ENCODE data around the gene MRTFB.

MRTFB gene

DNA sequence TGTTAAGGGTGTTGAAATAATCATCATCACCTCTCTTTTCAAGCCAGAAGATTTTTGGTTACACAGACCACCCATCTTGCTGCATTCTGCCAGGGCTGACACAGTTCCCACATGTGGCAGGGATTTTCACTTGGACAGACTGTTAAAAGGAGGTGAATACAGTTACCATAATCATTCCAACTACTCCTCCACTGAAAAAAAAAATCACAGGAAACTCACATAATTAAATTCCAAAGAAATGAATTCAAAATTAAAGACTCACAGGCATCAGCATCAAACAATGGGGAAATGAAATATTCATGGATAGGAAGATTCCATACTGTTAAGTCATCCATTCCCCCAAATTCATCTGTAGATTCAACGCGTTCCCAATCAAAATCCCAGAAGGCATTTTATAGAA, 209.4 kb downstream of the MRTFB start:
- no peak for DNase-seq

DNA sequence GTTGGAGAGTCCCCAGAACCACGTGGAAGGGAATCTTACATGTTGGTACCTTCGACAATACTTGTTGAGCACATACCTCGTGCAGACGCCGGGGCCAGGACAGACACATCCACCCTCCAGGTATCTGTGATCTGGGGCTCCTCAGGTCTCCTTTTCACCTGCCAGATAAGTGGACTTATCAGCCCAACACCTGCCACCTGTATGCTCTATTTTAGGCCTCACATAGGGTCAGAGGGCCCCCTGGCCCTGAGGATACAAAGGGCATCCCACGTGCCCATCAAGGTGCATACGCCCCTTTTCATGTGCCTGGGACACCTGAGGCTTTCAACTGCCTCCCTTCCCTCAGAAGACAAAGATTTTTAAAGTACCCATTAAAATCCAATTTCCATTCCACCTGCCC, 212.7 kb downstream of the MRTFB start:
- DNase-seq = no peak

DNA sequence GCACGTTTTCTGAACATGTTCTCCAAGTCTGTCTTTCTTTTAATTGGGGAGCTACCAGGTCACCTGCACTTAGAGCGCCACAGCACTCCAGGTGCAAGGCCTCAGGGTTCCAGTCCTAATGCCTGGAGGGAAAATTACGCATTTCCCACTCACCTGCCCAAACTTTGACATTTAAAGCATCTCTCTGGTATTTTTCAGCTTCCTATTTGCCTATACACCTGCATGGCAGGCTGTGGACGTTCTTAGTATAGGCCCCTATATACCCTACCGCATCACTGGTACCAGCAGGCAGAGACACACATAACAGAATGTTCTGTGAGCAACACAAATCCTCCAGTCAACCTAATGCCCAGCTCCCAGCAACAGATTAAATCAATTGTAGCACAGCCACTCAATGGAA, 213.3 kb downstream of the MRTFB start:
- DNase-seq = no peak

DNA sequence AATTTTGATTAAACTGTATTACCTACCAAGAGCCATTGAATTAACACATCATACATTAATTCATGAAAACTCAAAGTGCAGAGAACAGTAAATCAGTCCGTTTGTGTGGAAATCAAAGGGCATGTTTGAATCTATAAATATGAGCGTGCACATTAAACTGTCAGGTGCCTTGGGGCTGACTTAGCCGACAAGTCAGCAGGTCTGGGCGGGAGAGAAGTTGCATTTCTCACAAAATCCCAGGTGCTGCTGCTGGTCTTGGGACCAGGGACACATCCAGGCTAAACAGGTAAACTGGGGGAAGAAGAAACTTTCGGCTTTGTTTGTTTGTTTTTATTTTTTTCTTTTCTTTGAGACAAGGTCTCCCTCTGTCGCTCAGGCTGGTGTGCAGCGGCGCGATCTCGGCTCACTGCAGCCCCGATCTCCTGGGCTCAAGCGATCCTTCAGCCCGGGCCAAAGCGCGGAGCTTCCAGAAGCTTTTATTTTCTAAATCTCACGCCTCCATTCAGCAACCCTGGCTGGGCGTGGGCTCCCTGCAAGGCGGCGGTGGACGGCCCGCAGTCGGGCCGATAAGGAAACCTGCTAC, 213.9 kb downstream of the MRTFB start:
- DNase-seq = peak in 17 of 56 donors; percentile 55 to 84 (median 77)

DNA sequence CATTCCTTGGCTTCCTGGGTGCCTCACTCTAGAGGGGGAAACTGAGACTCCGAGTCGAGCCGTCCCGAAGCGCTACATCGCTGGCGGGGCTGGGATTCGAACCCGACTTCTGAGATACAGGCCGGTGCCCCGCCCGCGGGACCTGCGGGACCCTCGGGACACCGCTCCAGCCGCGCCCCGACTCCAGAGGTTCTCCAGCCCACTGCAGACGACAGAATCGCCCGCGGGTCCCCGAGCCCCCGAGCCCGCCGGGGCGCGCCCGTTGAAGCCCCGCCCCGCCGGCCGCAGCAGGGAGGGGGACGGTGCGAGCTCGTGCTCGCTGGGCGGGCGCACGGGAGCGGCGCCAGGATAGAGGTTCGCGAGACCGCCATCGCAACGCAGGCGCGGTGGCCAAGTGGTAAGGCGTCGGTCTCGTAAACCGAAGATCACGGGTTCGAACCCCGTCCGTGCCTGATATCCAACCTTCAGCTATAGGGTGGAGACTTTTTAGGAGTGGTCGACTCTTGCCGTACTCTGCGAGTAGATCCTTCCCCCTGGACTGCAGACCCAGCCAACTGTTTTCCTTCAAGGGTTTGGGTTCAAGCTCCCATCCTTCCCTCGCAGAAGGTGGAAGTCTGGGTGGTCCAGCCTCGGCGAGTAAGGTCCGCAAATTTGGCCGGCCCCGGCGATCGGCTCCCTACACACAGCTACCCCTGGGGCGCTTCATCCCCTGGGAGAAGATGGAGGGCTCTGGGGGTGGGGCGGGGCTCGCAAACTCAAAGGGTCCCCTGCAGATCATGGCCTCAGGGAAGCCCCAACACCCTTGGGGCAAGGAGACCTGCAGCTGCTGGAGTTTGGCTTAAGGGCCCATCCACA, 214.6 kb downstream of the MRTFB start:
- DNase-seq = peak in 55 of 56 donors; percentile 45 to 96 (median 87)

DNA sequence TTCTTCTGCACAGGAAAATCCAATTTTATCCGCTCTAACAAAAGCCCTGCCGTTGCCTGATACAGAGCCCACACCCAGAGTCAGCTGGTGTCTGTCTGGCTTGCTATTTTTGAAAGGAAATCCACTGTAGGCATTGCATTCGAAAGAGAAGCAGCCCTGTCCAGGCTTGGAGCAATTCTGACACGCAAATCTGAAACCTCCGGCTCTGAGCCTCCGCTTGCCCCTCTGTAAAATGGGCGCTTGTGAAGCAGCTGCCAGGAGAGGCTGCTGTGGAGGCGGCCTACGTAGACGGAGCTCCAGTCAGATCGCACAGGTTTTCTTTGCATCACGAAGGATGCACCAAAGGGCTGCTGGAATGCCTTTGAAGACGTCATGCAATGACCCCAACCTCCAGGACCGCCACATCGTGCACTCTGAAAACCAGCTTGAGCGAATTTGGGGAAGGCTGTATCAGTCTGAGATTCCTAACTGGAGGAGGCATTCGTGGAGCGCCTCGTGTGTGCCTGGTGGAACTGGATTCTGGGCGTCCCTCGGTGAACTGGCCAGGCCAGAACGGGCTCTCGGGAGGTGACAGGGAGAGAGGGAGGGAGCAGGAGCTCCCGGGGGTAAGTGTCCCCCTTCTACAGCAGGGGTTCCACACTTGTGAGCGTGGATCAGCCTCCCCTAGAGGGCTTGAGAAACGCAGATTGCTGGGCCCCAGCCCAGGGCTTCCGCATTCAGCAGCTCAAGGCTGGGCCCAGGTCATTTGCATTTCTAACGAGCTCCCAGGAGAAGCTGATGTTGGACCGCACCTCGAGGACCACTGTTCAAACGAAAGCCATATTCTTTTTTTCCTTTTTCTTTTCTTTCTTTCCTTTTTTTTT, 215.5 kb downstream of the MRTFB start:
- peak in 4 of 56 donors; percentile 23 to 77 (median 51) for DNase-seq

DNA sequence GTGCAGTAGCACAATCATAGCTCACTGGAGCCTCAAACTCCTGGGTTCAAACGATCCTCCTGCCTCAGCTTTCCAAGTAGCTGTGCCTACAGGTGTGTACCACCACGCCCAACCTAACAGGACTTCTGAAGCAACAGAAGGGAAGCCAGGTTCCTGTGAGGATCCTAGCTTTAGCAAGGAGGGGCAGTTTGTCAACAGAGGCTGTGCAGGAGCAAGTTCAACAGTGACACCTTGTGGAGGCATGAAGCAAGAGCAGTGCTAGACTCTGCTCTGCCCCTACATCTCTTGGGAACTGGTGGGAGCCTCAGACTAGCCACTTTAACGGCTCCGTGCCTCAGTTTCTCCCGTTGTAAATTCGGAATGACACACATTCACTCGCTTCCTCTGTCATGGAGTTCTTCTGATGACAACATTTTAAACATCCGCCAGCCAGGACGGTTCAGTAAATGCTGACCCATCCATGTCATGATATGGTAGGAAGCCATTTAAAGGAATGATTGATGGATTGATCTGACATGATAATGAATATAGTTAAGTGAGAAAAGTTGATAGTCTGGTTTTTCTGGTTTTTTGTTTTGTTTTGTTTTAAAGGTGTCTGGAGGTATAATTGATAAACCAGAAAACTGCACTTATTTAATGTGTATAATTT, 218.7 kb downstream of the MRTFB start:
- DNase-seq = no peak

DNA sequence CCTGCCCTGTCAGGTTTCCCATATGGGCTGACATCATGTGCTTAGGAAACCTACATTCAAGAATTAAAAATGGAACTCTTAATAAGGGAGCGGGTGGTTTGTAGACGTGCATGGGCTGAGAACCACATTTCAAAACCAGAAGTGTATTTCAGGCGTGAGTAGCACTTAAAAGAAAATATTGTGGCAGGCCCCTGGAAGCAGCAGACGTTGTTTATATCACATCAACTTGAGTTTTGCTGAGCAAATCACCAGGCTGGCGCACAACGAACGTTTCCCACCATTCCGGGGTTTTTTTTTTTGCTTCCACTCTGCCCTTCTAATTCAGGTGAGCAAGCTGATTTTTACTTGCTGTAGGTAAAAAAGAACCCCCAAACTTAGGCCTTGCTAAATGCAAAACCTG, 220.2 kb downstream of the MRTFB start:
- DNase-seq = no peak

DNA sequence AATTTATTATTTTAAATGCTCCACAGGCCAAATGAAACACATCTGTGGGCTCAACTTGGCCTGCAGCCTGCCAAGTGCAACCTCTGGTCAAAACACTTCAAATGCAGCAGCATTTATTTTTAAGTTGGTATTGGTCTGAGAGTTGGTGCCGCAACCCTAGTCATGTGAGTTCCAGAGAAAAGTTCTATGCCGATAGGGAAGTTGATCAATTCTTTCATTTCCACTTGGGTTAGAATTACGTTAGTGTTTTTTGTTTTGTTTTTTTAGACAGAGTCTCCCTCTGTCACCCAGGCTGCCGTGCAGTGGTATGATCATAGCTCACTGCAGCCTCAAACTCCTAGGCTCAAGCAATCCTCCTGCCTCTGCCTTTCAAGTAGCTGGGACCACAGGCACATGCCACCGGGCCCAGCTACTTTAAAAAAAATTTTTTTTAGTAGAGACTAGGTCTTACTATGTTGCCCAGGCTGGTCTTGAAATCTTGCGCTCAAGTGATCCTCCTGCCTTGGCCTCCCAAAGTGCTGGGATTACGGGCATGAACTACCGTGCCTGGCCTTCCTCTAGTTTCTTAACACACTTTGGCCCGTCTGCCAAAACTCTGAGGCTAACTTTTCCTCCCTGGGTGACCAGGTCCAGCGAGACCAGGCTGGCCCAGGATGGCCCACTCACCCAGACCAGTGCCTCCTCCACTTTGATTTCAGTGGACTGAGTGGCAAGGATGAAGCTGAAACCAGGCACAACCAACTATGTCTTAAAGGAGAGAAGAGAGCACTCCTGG, 221.1 kb downstream of the MRTFB start:
- no peak for DNase-seq

DNA sequence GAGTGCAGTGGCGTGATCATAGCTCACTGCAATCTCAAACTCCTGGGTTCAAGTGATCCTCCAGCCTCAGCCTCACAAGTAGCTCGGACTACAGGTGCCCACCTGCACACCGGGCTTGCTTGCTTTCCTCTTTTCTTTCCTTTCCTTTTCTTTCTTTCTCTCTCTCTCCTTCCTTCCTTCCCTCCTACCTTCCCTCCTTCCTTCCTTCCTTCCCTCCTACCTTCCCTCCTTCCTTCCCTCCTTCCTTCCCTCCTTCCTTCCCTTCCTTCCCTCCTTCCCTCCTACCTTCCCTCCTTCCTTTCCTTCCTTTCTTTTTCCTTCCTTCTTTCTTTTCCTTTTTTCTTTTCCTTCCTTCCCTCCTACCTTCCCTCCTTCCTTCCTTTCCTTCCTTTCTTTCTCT, 225.5 kb downstream of the MRTFB start:
- no peak for DNase-seq

DNA sequence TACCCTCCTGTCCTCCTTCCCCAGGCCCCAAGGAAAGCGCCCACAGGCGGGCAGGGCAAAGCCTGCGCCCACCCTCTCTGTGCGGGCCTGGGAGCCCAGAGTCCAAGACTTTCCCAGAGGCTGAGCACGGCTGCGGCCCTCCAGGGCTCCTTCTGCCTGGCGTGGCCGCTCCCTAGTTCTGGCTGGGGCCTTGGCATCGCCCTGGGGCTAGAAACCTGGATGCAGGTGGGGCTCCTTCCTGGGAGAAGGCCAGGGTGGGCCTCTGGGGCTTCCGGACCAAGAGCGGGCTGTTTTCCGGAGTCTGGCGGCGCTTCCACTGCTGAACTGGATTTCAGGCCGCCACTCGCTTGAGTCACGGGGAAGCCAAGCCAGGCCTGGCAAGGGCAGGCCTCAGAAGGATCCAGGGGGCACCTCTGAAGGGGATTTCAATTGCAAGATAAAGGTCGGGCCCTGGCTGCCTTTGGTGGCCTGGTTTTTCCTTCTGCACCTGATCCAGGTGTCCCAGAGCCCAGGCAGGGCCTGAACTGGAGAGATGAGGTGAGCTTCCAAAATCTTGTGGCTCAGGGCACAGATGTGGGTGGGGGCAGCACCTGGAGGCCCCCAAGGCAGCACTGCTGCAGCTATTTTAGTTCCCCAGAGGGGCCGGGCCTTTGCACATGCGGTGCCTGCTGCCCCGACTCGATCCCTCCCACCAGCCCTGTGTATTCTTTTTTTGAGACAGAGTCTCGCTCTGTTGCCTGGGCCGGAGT, 227.4 kb downstream of the MRTFB start:
- DNase-seq = no peak

DNA sequence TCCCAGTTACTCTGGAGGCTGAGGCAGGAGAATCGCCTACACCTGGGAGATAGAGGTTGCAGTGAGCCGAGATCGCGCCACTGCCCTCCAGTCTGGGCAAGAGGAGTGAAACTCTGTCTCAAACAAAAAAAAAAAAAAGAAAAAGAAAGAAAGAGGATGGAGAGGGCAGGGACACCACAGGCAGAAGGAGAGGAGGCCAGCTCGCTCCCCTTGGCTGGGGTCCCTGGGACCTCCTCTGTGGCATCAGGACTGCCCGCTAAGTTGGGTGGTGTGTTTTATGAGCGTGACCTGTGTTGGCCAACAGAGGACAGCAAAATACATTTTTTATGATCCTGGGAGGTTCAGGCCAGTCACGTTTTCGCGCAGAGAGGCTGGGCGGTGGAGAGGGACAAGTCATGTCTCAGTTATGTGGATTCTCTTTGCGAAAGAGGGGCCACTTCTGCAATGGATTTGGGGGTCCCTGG, 229.6 kb downstream of the MRTFB start:
- DNase-seq = peak in 35 of 56 donors; percentile 12 to 54 (median 35)

DNA sequence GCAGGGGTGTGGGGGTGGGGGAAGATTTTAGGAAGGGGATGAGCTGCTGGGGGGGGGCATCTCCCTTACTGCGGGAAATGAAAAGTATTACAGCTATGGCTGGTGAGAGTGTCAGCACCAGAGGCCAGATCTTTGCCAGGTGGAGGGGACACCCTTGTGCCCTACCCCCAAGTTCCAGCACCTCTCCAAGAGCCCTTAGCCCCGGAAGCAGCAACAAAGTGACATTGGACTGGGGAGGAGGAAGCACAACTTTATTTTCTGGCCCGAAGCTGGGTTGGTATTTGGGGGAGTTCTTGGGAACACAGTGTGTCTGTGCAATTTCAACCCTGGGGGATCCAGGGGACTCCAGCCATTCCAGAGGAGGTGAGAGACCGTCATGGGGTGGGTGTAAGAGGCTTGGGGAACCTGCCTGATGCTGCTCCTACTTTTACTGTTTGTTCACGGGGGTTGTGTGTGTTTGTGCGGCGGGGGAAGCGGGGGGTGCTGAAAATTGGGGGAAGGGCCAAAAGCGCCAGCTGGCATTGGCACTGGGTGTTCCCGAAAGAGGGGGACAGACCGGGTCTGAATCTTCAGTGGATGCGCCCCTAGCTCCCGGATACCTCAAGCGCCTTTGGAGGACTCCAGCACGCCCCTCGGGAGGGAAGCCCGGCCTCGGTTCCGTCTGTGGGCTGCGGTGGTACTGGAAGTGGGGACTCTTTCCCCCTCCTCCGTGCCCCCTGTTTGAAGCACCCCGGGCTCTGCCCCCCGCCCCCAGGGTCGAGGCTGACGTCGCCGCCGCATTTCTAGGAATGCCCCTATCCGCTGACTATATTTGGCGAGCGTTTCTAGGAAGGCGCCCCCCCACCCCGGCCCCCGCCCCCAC, 230.3 kb downstream of the MRTFB start:
- peak in 15 of 56 donors; percentile 20 to 66 (median 43) for DNase-seq

DNA sequence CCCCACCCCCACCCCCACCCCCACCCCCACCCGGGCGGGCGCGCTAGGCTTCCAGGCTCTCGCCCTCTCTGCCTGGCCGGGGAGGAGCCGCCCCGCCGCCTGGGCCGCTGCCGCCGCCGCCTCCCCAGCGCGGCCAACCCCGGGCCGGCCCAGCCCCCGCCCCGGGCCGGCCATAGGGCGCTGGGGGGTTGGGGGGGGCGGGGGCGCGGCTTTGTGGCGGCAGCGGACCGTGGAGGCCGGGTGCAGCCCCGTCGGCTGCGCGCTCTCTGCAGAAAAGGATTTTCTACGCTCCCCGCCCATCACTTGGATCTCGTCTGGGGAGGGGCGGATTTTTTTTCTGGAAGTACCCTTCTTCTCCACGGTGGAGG, 230.9 kb downstream of the MRTFB start:
- peak in 33 of 56 donors; percentile 15 to 68 (median 42) for DNase-seq

DNA sequence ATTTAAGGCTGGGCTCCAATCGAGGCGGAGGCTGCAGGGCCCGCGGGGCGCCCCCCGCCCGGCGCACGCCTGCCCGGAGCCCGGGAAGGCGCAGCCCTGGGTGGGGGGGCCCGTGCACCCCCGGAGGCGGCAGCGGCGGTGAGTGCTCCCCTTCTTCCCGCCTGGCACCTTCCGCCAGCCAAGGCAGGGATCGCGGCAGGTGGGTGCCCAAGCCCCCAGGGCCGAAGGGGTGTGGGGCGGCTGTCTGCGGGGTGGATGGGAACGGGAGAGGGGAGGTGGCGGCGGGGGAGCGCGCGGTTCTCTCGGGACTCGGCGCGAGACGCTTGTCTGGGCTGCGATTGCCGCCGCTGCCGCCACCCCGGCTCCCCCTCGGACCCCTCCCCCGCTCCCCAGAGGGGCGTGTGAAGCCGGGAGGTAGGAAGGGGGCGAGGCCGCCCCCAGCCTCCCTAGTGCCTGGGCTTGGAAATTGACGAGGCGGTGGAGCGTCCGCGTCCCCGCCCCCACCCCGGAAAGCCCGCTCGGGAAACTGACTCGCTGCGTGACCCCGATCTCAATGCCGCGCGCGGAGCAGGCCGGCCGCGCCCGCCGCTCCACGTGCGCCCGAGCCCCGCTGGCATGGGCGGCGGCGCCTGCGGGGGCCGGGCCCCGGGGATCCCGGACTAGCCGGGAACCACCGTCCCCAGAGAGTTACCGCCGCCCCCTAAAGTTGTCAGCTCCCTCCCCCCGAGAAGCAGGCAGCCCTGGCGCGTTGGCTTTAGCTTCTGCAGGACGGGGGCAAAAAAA, 231.5 kb downstream of the MRTFB start:
- DNase-seq = peak in 26 of 56 donors; percentile 17 to 70 (median 46)

DNA sequence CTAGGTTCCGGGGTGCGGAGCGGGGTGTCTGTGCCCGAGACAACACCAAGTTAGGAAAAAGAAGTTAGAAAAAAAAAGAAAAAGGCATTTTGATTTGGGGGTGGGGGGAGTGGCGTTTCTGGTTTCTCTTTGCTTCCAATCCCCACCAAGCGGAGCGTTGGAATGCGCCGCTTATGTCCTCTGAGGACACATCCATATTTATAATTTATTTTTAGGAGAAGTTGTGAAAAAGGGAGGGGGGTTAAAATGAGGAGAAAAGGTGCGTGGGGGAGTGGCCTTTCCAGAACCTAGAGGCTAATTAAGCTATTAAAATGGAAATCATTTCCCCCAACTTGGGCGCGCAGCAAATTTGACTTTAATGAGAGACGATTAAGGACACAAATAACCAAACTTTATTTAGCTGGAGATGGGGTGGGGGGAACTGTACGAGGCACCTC, 232.1 kb downstream of the MRTFB start:
- no peak for DNase-seq

DNA sequence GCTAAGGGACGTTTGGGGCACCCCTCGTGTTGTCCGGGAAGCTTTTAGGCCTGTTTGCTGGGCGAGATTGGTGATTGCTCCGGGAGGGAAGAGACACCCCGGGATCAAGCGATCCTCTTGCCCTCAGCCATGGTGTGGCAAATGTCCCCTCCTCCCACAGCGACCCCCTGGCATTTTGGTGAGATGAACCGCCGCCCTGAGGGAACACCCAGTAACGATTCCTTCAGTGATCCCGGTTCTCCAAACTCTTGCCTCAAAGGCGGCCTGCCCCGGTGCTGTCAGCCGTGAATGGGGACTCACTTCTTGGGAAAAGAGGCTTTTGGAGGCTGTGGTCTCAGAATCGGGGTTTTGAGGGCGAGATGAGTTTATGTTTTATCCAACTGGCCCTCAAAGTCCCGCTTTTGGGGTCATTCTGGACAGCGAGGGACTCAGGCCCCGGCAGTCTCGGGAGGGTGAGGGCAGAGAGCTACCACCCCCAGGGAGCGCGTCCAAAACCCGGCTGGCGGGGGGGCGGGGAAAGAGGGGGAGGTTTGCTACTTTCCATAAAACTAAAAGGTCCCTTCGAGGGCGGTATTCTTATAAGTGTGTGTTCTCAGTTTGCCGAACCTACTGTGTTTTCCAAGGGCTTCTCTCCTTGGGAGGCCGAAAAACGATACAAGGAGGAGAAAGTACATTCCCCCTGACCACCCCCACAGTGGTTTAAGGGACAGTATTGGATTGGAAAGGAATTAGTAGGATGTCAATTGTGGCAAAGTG, 232.7 kb downstream of the MRTFB start:
- peak in 15 of 56 donors; percentile 12 to 50 (median 29) for DNase-seq

Measured in nucleus accumbens (tissue), 56 donors.